HG03064 (cell line): ENCODE results near the gene C1orf159.

Experiments
- ATAC-seq: cut with Tn5 transposase; IDR thresholded peaks from one replicate; pipeline ENCODE4 v1.9.1; 2021; ENCODE audit warnings: low read depth; ENCODE audit not compliant: unreplicated experiment

Gene C1orf159

GRCh38 chr1:1132956-1133750, 17.3 kb upstream of the C1orf159 start:
- no peak for ATAC-seq

GRCh38 chr1:1132042-1132950, 16.4 kb upstream of the C1orf159 start:
- ATAC-seq = no peak

GRCh38 chr1:1130206-1131120, 14.6 kb upstream of the C1orf159 start:
- ATAC-seq = no peak

- ATAC-seq = no peak
These were observed 13.5 kb upstream of the C1orf159 start for GRCh38 chr1:1129381-1129821.

- no peak for ATAC-seq
These were observed 12.7 kb upstream of the C1orf159 start for GRCh38 chr1:1128454-1129139.

GRCh38 chr1:1127551-1128451, 11.9 kb upstream of the C1orf159 start:
- no peak for ATAC-seq

- no peak for ATAC-seq
These were observed 10.1 kb upstream of the C1orf159 start for GRCh38 chr1:1125945-1126344.

GRCh38 chr1:1124786-1125642, 9.1 kb upstream of the C1orf159 start:
- no peak for ATAC-seq

- ATAC-seq = no peak
These were observed 8.6 kb upstream of the C1orf159 start for GRCh38 chr1:1124508-1124785.

- no peak for ATAC-seq
These were observed 8.0 kb upstream of the C1orf159 start for GRCh38 chr1:1123581-1124507.

GRCh38 chr1:1122981-1123480, 7.1 kb upstream of the C1orf159 start:
- no peak for ATAC-seq

- no peak for ATAC-seq
These were observed 6.4 kb upstream of the C1orf159 start for GRCh38 chr1:1122078-1122811.

GRCh38 chr1:1121611-1122077, 5.8 kb upstream of the C1orf159 start:
- no peak for ATAC-seq

- ATAC-seq = no peak
These were observed 5.1 kb upstream of the C1orf159 start for GRCh38 chr1:1120866-1121591.

GRCh38 chr1:1120096-1120495, 4.2 kb upstream of the C1orf159 start:
- no peak for ATAC-seq
